DMS114 treated with DMSO at 0.1 percent for 48 hours (cell line): ENCODE data around the gene SPECC1.
"Not testable (repeated sequence)": the region's sequence is repeated elsewhere in the genome, so short reads cannot be mapped to it uniquely, and the experiment has no call there.

Experiments used
- DNase-seq: peaks from one replicate; lab custom pipeline; 2025; ENCODE audit not compliant: unreplicated experiment; lab: John Stamatoyannopoulos, UW

Gene SPECC1, protein sequence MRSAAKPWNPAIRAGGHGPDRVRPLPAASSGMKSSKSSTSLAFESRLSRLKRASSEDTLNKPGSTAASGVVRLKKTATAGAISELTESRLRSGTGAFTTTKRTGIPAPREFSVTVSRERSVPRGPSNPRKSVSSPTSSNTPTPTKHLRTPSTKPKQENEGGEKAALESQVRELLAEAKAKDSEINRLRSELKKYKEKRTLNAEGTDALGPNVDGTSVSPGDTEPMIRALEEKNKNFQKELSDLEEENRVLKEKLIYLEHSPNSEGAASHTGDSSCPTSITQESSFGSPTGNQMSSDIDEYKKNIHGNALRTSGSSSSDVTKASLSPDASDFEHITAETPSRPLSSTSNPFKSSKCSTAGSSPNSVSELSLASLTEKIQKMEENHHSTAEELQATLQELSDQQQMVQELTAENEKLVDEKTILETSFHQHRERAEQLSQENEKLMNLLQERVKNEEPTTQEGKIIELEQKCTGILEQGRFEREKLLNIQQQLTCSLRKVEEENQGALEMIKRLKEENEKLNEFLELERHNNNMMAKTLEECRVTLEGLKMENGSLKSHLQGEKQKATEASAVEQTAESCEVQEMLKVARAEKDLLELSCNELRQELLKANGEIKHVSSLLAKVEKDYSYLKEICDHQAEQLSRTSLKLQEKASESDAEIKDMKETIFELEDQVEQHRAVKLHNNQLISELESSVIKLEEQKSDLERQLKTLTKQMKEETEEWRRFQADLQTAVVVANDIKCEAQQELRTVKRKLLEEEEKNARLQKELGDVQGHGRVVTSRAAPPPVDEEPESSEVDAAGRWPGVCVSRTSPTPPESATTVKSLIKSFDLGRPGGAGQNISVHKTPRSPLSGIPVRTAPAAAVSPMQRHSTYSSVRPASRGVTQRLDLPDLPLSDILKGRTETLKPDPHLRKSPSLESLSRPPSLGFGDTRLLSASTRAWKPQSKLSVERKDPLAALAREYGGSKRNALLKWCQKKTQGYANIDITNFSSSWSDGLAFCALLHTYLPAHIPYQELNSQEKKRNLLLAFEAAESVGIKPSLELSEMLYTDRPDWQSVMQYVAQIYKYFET

DNA sequence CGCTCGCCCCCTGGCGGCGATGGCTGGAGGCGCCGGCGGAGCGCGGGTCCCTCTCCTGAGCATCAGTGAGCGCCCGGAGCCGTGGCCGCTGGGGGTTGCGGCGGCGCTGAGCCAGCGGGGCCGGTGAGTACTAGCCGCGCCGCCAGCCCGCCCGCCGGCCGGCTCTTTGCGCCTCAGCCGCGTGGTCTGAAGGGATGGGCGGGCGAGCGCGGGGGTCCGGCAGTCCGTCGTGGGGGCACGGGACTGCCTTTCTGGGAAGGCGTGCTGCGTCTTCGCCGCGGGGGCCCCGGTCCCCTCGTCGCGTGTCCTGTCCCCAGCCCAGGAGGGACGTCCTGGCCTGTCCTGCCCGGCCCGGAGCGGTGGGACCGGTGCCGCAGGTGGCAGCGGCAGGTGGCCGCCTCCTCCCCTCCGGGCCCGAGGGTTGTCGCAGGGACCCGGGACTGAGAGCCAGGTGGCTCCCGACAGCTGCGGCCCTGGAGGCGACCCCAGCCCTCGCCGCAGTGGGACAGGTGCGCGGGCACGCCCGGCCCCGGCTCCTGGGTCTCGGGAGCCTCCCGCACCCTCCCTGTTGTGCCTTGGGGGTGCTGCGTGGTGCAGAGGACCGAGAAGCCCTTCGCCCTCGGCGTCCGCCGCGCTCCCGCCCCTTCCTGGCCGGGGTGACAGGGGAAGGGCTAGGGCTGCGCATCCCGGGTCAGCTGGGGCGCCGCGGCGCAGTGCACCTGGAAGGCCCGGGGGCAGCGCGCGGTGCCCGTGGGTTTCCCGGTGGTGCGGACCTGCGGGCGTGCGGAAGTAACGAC lies at the start of gene SPECC1:
TSS of gene SPECC1 (plus strand) at position 58 of the 797 bp plus-strand sequence. CDS start 87,293 bp downstream, outside the sequence.
- DNase-seq, result no peak

- DNase-seq, result not testable (repeated sequence)
Observed at GRCh38 chr17:19962954-19963353, 46.2 kb upstream of the SPECC1 start.

GRCh38 chr17:19973156-19973555 lies 36.0 kb upstream of the SPECC1 start:
- DNase-seq, result no peak

DNA sequence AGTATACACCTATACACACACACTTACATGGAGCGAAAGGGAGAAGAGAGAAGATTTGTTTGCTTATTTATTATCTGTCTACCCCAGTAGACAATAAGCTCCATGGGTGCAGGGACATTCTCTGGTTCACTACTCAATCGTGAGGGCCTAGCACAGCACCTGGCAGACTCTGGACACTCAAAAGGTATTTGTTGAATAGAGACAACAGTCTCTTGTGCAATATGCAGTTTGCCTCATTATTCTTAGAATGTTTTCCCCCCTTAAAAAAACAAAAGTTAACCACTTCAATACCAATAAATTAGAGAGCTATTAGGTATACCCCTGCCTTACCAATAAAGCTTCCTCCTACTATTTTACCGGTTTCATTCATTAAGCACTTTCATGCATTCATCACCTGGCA lies 33.6 kb upstream of the SPECC1 start:
- no peak for DNase-seq

- peak; percentile 28 for DNase-seq
Observed at GRCh38 chr17:19977293-19978208, 31.6 kb upstream of the SPECC1 start, which contains the start of gene AKAP10. AKAP10 (minus strand) TSS chr17:19977828; CDS start chr17:19977679, 149 bp downstream.

- no peak for DNase-seq
Observed at GRCh38 chr17:19978209-19978802, 30.9 kb upstream of the SPECC1 start.

DNA sequence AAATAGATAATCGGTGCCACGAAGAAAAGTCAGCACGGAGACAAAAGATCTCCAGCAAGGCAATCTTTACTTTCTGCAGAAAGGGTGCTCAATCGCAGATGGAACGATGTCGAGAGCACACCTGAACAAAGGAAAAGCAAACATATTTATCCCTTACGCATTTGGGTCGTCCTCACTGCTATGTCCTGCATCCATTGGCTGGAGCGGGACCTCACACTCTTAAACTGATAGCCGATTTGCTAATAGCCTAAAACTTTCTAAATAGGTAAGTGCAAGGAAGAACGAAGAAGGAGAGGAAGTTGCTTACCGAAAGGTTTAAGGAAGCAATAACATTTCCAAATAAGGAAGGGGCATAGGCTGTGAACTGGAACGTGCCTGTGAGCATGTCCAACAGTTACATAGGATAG lies 30.4 kb upstream of the SPECC1 start:
- DNase-seq, result no peak

DNA sequence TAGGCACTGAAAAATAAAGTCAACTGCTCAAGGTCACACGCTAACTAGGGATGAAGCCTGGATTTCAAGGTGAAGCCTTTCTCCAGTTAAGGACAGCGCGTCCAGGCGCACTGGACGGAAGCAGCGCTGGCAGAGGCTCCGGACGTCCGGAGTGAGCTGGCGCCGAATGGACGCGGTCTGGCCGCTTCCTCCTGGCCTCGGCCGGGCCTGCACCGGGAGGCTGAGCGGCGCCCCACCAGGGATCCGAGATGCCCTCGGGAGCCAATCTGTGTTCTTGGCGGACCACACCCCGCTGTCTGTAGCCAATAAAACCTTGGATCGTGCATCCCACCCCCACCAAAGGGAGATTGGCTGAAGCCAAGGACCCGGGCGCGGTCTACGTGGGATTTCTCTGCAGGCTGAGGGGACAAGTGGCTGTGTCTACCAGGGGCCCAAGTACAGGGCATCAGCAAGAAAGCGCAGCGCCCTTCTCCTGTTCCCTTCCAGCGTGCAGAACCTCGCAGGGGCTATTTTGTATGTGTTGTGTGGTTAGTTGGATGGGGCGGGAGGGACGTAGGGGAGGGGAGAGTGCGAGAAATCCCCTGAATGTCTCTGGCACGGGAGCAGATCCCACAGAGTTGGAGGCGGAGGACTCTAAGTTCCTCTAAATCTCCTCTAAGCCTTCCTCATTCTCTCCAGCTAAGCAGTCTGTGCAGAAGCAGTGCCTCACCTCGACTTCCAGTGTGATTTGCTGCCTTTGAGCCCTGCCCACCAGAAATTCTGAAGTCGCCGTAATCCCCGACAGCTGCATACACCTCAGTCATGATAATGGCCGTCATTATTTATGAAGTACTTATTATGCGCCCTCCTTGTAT lies 29.0 kb upstream of the SPECC1 start:
- DNase-seq, result no peak

GRCh38 chr17:19986941-19987861 lies 22.0 kb upstream of the SPECC1 start:
- DNase-seq, result no peak

DNA sequence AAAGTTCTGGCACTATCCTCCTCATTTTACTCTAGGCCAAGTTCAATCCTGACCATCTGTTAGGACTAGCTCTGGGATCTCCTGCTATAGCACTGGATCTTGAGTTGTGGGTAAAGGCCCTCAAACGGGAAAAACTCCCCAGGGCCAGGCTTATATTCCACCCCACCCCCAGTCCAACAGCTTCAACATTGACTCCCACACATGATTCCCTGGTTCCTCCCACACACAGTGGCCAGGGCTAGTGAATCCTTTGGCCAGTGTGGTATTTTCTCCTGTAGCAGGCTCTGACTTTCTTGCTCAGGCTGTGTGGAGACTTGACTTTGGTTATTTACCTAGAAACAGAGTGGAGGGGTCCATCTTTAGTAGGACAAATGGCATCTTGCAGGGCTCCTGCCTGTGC lies 21.3 kb upstream of the SPECC1 start:
- no peak for DNase-seq

DNA sequence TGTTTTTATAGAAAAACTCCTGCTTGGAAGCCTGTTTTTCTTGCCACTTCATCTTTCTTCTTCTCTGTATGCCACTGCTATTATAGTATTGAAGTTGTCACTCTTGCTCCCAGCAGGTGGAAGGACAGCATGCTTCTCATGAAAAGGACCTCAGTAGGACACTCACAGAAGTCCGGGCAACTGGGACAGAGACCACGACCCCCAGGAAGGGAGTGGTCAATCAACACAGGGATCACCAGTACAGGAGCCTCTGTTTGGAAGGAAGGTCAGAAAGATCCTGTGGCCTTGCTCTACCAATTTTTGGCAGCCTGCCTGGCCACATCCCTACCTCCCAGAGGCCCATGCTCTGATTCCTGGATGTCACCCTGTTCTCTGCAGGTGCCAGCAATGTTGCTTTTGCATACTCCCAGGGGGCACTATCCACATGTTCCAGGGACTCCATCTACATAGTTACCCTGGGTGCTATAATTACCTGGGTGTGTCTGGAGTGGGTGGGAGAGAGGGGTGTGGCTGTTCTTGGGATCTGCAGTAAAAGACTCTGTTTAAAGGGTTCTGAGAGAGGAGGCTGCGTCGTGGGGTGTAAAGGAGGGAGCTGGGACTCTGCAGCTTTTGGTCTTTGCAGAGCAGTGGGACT lies 17.8 kb upstream of the SPECC1 start:
- no peak for DNase-seq

- DNase-seq, result peak; percentile 62
Observed at GRCh38 chr17:19992803-19993713, 16.1 kb upstream of the SPECC1 start.

- DNase-seq, result no peak
Observed at GRCh38 chr17:19996086-19996485, 13.1 kb upstream of the SPECC1 start.

- no peak for DNase-seq
Observed at GRCh38 chr17:19996502-19996901, 12.7 kb upstream of the SPECC1 start.

GRCh38 chr17:20008242-20009051 lies 712 bp upstream of the SPECC1 start:
- DNase-seq, result no peak
